ENCODE results near the gene INF2.

DNA sequence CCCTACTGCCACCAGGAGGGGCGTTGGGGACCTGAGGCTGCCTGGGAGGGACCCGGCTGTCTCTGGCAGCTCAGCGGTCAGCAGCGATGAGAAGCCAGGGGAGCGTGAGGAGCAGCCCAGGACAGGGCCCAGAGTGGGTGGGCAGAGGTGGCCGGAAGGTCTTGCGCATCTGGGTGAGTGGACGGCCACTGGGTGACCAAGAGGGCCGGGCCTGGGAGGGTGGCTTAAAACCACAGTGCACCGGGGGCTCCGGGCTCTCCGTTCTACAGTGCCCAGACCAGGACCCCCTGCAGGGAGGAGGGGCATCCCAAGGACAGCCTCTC is 10.0 kb downstream of the INF2 start:
- TF ChIP-seq, protein P1, sequence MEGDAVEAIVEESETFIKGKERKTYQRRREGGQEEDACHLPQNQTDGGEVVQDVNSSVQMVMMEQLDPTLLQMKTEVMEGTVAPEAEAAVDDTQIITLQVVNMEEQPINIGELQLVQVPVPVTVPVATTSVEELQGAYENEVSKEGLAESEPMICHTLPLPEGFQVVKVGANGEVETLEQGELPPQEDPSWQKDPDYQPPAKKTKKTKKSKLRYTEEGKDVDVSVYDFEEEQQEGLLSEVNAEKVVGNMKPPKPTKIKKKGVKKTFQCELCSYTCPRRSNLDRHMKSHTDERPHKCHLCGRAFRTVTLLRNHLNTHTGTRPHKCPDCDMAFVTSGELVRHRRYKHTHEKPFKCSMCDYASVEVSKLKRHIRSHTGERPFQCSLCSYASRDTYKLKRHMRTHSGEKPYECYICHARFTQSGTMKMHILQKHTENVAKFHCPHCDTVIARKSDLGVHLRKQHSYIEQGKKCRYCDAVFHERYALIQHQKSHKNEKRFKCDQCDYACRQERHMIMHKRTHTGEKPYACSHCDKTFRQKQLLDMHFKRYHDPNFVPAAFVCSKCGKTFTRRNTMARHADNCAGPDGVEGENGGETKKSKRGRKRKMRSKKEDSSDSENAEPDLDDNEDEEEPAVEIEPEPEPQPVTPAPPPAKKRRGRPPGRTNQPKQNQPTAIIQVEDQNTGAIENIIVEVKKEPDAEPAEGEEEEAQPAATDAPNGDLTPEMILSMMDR (IDR thresholded peaks at IDR 0.05) = no peak
- TF ChIP-seq POLR2A (IDR thresholded peaks at IDR 0.05) (no peak), EP300 (IDR thresholded peaks at IDR 0.05) (no peak)

Measured in upper lobe of left lung (tissue), 4 donors.